ENCODE results near the gene CYTH2. TPM values are rescaled to one million over a fixed set of nuclear protein-coding genes. Genes with fewer than 3 reads are reported as not detected.

CYTH2 gene
- total and polyA plus RNA-seq, 11 donors = 12.3 to 55.3 (median 31.0) TPM

DNA sequence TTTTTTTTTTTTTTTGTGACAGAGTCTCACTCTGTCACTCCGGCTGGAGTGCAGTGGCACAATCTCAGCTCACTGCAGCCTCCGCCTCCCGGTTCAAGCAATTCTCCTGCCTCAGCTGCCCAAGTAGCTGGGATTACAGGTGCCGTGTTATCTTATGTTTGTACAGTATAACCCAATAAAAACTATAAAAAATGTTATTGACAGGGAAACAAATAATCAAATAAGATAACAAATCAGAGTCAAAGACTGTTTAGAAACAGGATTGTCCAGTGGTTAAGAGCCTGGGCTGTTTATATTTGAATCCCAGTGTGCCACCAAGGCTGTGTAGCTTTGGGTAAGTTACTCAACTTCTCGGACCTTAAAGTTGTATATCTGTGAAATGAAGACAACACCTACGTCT lies 61.6 kb downstream of the CYTH2 start:
- ATAC-seq = no peak
- no peak for DNase-seq
- no peak overlapping the region for H3K27ac ChIP-seq
- WGBS, 4 donors = 56 to 77% (median 76%) methylated on average over 6 of the region's 6 CpGs
- intact Hi-C loops (cut with DNase I) = no loop called here
- no peak for TF ChIP-seq POLR2A (IDR thresholded peaks at IDR 0.05)
- TF ChIP-seq, protein P1, sequence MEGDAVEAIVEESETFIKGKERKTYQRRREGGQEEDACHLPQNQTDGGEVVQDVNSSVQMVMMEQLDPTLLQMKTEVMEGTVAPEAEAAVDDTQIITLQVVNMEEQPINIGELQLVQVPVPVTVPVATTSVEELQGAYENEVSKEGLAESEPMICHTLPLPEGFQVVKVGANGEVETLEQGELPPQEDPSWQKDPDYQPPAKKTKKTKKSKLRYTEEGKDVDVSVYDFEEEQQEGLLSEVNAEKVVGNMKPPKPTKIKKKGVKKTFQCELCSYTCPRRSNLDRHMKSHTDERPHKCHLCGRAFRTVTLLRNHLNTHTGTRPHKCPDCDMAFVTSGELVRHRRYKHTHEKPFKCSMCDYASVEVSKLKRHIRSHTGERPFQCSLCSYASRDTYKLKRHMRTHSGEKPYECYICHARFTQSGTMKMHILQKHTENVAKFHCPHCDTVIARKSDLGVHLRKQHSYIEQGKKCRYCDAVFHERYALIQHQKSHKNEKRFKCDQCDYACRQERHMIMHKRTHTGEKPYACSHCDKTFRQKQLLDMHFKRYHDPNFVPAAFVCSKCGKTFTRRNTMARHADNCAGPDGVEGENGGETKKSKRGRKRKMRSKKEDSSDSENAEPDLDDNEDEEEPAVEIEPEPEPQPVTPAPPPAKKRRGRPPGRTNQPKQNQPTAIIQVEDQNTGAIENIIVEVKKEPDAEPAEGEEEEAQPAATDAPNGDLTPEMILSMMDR (IDR thresholded peaks at IDR 0.05) = no peak
- peaks cover 0 to 4% (median 0%) of the 10 kb centered on the region in 9 donors for H3K27me3 ChIP-seq
- H3K9me3 ChIP-seq = peaks cover 0 to 41% (median 22%) of the 10 kb centered on the region in 12 donors
- H3K4me1 ChIP-seq = no peaks in the 10 kb centered on the region
- no peak overlapping the region for H3K4me3 ChIP-seq
- H3K36me3 ChIP-seq = no peaks in the 10 kb centered on the region

Other genes with a start within 250 kb of the CYTH2 start
- gene CARD8, start 213.5 kb upstream of the CYTH2 start, total RNA-seq = 10 to 100 TPM; 18.3 to 49.0 (median 28.8) TPM
- gene CARD8, start 213.5 kb upstream of the CYTH2 start, polyA plus RNA-seq = 10 to 100 TPM; 22.6 to 23.1 TPM
- 1 to 10 TPM in 1 of 9 donors, under 1 TPM in 6, not detected in 2; 0.16 to 1.5 (median 0.32) TPM for gene ZNF114, start 199.3 kb upstream of the CYTH2 start, total RNA-seq
- gene ZNF114, start 199.3 kb upstream of the CYTH2 start, polyA plus RNA-seq = 1 to 10 TPM in 1 of 2 donors, under 1 TPM in 1; 0.19 to 1.0 TPM
- 100 to 1,000 TPM in 1 of 9 donors, 10 to 100 TPM in 8; 17.7 to 105 (median 57.8) TPM for gene EMP3, start 143.8 kb upstream of the CYTH2 start, total RNA-seq
- 10 to 100 TPM; 60.5 to 91.9 TPM for gene EMP3, start 143.8 kb upstream of the CYTH2 start, polyA plus RNA-seq
- 10 to 100 TPM; 28.3 to 96.1 (median 66.2) TPM for gene TMEM143, start 105.4 kb upstream of the CYTH2 start, total RNA-seq
- 10 to 100 TPM; 12.9 to 41.0 TPM for gene TMEM143, start 105.4 kb upstream of the CYTH2 start, polyA plus RNA-seq
- gene SYNGR4, start 105.0 kb upstream of the CYTH2 start, total RNA-seq = not detected
- gene SYNGR4, start 105.0 kb upstream of the CYTH2 start, polyA plus RNA-seq = not detected
- gene KDELR1, start 77.8 kb upstream of the CYTH2 start, total RNA-seq = 100 to 1,000 TPM in 1 of 9 donors, 10 to 100 TPM in 8; 64.5 to 109 (median 79.1) TPM
- 100 to 1,000 TPM in 1 of 2 donors, 10 to 100 TPM in 1; 60.0 to 113 TPM for gene KDELR1, start 77.8 kb upstream of the CYTH2 start, polyA plus RNA-seq
- gene GRIN2D, start 75.7 kb upstream of the CYTH2 start, total RNA-seq = 1 to 10 TPM in 1 of 9 donors, under 1 TPM in 8; 0.14 to 1.6 (median 0.19) TPM
- gene GRIN2D, start 75.7 kb upstream of the CYTH2 start, polyA plus RNA-seq = under 1 TPM; 0.15 to 0.25 TPM
- 10 to 100 TPM; 13.9 to 24.7 (median 19.0) TPM for gene GRWD1, start 23.4 kb upstream of the CYTH2 start, total RNA-seq
- 10 to 100 TPM in 1 of 2 donors, 1 to 10 TPM in 1; 5.1 to 35.4 TPM for gene GRWD1, start 23.4 kb upstream of the CYTH2 start, polyA plus RNA-seq
- 1 to 10 TPM in 1 of 9 donors, under 1 TPM in 8; 0.20 to 2.0 (median 0.40) TPM for gene KCNJ14, start 13.8 kb upstream of the CYTH2 start, total RNA-seq
- under 1 TPM; 0.23 to 0.83 TPM for gene KCNJ14, start 13.8 kb upstream of the CYTH2 start, polyA plus RNA-seq
- 1 to 10 TPM in 6 of 9 donors, under 1 TPM in 3; 0.50 to 1.9 (median 1.4) TPM for gene LMTK3, start 42.5 kb downstream of the CYTH2 start, total RNA-seq
- under 1 TPM; 0.19 to 0.99 TPM for gene LMTK3, start 42.5 kb downstream of the CYTH2 start, polyA plus RNA-seq
- gene SULT2B1, start 82.8 kb downstream of the CYTH2 start, total RNA-seq = under 1 TPM in 1 of 9 donors, not detected in 8; 0.45 TPM
- gene SULT2B1, start 82.8 kb downstream of the CYTH2 start, polyA plus RNA-seq = under 1 TPM in 1 of 2 donors, not detected in 1; 0.19 TPM
- gene SPACA4, start 137.4 kb downstream of the CYTH2 start, total RNA-seq = not detected
- gene SPACA4, start 137.4 kb downstream of the CYTH2 start, polyA plus RNA-seq = not detected
- not detected for gene FAM83E, start 145.7 kb downstream of the CYTH2 start, total RNA-seq
- under 1 TPM in 1 of 2 donors, not detected in 1; 0.14 TPM for gene FAM83E, start 145.7 kb downstream of the CYTH2 start, polyA plus RNA-seq
- gene RPL18, start 149.8 kb downstream of the CYTH2 start, total RNA-seq = 100 to 1,000 TPM; 470 to 877 (median 692) TPM
- gene RPL18, start 149.8 kb downstream of the CYTH2 start, polyA plus RNA-seq = 1,000 to 10,000 TPM; 1,040 to 1,773 TPM
- 10 to 100 TPM in 2 of 9 donors, 1 to 10 TPM in 7; 5.6 to 13.1 (median 8.6) TPM for gene SPHK2, start 150.1 kb downstream of the CYTH2 start, total RNA-seq
- 10 to 100 TPM; 10.3 to 11.0 TPM for gene SPHK2, start 150.1 kb downstream of the CYTH2 start, polyA plus RNA-seq
- 10 to 100 TPM in 5 of 9 donors, 1 to 10 TPM in 4; 1.4 to 34.2 (median 12.5) TPM for gene DBP, start 168.0 kb downstream of the CYTH2 start, total RNA-seq
- 10 to 100 TPM in 1 of 2 donors, 1 to 10 TPM in 1; 3.9 to 11.6 TPM for gene DBP, start 168.0 kb downstream of the CYTH2 start, polyA plus RNA-seq
- 10 to 100 TPM in 1 of 9 donors, 1 to 10 TPM in 8; 2.2 to 14.6 (median 5.8) TPM for gene CA11, start 176.8 kb downstream of the CYTH2 start, total RNA-seq
- gene CA11, start 176.8 kb downstream of the CYTH2 start, polyA plus RNA-seq = 10 to 100 TPM in 1 of 2 donors, 1 to 10 TPM in 1; 3.4 to 14.8 TPM
- gene NTN5, start 203.6 kb downstream of the CYTH2 start, total RNA-seq = under 1 TPM in 3 of 9 donors, not detected in 6; 0.12 to 0.42 (median 0.20) TPM
- gene NTN5, start 203.6 kb downstream of the CYTH2 start, polyA plus RNA-seq = under 1 TPM in 1 of 2 donors, not detected in 1; 0.11 TPM
- under 1 TPM in 1 of 9 donors, not detected in 8; 0.14 TPM for gene FUT2, start 226.6 kb downstream of the CYTH2 start, total RNA-seq
- gene FUT2, start 226.6 kb downstream of the CYTH2 start, polyA plus RNA-seq = under 1 TPM in 1 of 2 donors, not detected in 1; 0.19 TPM